GM19395 (cell line): ENCODE data around the gene MIDN.

ENCODE experiments used
- ATAC-seq: cut with Tn5 transposase; IDR thresholded peaks from one replicate; pipeline ENCODE4 v1.9.1; 2021; ENCODE audit warnings: mild to moderate bottlenecking, moderate library complexity; ENCODE audit not compliant: unreplicated experiment

Gene MIDN

DNA sequence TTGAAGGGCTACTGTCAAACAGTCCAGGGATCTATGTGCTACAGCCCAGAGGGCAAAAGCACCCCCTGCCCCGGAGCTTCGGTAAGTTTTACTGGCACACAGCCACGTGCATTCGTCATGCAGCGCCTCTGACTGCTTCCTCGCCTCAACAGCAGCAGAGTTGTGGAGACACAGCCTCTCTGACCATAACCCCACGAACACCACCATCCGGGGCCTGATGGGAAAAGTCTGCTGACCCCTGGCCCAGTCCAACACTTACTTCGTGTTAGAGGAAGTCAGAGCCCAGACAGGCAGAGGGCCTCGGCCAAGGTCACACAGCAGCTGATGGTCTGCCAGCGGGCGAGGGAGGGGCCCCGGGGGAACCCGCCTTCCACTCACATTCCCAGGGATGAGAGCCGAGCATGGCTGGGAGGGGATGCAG, 15.7 kb upstream of the MIDN start:
- no peak for ATAC-seq

DNA sequence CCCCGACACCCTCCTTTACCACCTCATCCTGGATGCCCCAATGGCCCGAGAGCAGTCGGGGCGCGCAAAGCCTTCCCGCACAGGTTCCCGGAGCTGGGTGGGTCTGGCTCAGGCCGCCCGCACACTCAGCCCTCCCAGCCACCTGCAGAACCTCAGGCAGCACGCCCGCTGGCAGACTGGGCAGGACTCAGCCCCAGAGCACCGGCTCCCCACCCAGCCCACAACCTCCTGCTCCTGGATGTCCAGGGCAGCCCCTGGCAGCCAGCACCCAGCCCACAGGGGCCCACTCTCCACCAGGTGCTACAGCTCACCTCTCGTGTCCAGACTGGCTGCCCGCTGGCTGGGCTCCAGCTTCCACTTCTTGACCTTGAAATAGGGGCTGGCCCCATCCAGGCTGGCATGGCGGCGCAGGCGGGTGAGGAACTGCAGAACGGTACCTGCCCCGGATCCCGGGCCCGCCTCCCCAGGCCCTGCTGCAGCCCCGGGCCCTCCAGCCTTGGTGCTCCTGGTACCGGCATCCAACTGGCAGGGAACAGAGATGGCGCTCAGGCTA, 15.2 kb upstream of the MIDN start:
- ATAC-seq: no peak

DNA sequence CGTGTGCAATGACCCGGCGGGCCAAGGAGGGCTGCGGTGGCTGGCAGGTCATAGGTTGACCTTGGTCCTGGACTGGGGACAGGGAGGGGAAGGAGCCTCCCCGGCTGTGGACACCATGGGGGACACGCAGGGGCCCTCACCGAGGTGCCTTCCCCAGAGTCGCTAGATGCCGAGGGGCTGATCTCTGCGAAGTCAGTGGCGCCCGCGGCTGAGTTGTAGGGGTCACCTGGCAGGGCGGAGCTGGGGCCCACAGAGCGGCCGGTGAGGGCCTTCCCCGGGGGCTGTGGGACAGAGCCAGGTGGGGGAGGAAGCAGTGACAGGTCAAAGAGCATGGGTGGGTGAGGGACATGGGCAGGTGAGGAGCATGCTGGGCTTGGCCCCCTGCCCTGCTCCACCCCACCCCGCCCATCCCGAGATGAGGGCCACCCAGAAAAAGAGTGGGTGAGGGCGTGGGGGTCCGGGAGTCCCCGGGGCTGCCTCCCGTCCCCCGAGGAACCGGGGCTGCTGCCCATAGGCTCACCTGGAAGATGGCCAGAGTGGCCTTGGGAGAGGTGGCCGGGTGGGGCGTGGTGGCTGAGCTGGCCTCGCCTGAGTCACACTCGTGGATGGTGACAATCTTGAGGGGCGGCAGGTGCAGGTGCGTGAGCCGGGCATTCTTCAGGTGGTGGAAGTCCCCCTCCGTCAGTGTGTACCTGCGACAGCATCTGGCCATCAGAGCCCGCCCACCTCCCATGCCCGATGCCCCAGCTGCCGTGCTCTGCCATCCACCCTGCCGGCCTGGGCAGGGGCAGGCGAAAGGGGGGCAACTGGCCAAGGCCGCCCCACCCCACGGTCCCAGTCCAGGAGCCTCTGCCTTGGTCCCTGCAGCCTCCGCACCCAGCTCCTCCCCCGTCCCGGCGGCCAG, 14.1 kb upstream of the MIDN start:
- no peak for ATAC-seq

DNA sequence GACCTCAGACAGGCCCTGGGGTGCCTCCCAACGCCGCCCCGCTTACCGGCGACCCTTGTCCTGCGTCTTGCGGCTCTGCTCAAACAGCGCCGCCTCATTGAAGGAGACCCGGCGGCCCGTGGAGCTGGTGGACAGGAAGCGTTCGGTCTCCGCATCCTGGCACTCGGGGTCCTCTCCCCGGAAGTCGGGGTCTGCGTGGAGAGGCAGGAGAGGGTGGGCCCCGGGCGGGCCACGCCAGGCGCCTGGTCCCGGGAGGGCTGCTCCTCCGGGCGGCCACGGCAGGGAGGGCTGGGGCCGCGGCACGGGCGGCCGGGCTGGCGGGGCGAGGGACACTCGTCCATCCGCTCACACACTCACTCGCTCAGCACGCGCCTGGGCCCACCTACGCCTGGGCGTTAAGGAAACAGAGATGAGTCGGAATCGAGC, 13.4 kb upstream of the MIDN start:
- no peak for ATAC-seq

DNA sequence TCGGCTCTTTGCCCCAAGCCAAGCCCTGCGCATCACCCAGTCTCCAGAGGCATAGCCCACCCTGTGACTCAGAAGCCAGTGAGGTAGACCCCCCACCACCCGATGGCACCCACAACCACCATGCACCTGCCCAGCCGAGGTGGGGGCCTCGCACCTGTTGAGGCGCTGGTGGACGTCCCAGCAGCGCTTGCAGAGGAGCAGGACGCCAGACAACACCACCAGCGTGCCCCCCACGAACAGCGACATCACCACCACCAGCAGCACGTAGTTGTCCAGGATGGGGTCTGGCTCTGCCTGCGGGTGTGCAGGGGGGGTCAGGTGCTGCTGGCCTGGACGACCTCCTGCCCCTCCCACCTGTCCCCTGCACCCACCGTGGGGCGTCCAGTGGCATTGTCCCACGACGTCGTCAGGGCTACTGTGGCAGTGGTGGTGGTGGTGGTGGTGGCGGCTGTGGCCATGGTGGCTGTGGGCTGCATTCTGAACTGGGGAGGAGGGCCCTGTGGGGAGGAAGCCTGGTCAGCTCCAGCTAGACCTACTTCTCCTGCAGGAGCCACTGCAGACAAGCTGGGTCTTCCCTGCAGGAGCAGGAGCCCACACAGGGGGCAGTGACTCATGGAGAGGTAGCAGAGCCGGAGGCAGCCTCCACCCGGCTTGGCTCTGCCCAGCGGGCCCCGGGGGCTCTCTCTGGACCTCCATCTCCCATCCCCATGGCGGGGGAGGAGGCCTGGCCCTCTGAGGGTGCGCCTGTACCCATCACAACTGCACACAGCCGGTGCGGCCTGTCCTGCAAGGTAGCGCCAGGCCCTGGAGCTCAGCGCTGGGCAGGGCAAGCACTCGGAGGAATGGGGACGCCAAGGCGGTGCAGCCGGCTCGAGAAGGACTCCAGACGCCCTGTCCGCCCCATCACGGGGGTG, 12.5 kb upstream of the MIDN start:
- ATAC-seq: no peak

DNA sequence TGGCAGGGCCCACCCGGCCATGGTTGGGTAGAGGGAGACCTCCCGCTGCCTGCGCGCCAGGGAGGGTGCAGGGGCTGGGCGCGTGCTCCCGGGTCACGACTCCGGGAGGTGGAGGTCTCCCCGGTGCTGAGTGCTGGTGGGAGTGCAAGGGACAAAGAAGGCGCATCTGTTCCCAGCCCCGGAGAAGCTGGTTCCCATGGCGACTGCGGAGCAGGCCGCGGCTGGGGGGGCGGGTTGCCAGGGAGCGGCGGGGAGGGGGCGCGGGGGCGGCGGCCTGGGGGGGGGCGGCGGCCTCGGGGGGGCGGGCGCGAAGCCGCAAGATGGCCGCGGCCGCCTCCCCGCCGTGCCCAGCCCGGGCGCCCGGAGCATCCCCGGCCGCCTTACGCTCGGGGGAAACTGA, 11.8 kb upstream of the MIDN start:
- ATAC-seq: no peak

DNA sequence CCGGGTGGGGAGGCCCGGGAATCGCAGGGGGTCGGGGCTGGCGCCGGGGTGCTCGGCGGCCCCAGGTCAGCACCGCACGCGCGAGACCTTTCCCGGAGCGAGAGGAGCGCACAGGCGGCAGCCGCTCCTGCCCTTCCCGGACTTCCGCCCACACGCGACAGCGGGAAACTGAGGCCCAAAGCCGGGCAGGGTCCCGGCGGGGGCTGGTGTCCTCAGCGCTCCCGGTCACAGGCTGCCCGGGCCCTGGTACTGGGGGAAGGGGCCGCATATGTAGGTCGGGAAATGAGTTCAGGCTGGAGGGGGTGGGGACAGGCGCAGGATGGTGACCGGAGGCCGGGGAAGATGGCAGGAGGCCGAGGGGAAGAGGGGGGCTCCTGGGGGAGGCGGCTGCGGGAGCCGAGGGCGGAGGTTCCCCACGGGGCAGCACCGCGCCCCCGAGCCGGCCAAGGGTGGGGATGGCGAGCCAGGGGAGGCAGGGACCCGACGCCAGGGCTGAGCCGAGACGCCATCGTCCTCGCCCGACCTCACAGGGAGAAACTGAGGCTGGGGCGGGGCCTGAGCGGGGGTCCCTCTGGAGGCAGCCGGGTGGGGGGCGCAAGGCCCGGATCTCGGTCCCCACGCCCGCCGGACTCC, 11.2 kb upstream of the MIDN start:
- no peak for ATAC-seq

DNA sequence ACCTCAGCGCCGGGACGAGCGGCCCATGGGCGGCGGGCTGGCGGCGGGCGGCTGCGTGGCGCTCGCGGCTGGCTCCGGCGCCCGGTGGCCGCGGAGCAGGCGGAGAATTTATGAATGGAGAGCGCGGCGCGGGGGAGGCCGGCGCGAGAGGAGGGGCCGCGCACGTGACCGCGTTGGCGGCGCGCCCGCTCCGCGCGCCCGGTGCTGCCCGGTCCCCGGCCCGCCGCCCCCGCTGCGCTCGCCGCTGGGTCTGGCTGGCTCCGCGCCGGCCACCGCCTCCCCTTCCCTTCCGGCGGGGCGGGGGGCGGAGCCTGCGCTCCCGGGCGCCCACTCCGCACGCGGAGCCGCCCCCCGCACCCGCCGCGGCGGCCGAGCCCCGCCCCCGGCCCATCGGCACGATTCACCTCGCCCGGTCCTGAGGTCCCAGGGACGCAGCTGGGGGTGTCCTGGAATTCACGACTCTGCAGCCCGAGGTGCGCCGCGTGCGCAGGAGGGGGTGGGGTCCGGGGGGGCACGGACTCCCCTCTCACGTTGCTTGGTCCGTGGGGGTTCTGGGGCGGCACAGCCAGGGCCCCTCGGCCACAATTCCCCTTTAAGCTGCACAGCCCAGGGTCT, 10.5 kb upstream of the MIDN start, which contains the start of gene CBARP:
Gene CBARP (minus strand): TSS at position 252 of the 615 bp plus-strand sequence. CDS start 1,905 bp downstream, outside the sequence.
- no peak for ATAC-seq

DNA sequence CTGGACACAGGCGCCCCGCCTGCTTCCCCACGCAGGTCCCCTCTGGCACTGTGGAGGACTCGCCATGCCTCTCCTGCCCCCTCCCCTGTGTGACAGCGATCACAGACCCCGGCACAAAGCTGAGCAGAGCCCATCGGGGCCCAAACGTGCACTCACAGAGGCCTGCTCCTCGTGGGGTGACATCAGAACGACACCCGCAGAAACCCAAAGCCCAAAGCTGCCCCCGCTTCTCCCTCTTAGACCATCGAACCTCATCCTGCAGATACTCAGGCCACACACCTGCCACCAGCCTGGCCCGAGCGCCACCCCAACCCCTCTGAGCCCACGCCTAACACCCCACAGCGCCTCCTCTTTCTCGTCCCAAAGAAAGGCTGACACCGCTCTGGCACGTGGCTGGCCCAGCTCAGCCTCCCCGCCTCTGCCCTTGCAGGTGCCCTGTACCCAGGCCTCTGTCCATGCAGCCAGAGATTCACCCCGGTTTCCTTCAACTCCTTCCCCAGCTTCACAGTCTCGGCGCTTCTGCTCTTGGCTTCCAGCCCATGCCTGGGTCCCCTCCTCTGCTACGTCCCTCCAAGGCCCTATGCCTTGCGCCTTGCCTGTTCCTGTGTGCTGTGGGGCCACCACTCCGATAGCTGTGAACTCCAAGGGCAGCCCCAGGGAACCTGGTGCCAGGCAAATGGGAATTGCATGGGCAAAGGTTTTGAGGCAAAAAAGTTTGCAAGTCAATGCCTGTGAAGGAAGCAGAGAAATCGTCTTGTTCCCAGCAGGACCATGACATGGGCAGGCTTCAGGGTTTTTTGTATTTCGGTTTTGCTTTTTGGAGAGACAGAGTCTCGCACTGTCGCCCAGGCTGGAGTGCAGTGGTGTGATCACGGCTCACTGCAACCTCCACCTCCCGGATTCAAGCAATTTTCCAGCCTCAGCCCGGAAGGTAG, 9.7 kb upstream of the MIDN start:
- ATAC-seq: no peak

DNA sequence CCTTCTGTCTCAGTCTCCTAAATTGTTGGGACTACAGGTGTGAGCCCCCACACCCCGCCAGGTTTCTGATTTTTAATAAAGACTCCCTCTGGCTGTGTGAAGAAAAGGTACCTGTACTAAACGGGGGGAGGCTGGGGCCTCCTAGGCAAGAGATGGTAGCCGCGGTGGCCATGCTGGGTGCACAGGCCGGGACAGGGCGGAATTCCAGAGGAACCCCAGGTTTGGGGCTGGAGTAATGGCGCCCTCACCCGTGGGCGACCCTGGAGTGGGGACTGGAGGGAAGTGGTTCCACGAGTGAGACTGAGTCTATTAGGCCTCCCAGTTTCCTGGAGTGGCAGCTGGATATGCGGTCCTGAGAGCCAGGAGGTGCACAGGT, 9.0 kb upstream of the MIDN start:
- ATAC-seq: no peak

DNA sequence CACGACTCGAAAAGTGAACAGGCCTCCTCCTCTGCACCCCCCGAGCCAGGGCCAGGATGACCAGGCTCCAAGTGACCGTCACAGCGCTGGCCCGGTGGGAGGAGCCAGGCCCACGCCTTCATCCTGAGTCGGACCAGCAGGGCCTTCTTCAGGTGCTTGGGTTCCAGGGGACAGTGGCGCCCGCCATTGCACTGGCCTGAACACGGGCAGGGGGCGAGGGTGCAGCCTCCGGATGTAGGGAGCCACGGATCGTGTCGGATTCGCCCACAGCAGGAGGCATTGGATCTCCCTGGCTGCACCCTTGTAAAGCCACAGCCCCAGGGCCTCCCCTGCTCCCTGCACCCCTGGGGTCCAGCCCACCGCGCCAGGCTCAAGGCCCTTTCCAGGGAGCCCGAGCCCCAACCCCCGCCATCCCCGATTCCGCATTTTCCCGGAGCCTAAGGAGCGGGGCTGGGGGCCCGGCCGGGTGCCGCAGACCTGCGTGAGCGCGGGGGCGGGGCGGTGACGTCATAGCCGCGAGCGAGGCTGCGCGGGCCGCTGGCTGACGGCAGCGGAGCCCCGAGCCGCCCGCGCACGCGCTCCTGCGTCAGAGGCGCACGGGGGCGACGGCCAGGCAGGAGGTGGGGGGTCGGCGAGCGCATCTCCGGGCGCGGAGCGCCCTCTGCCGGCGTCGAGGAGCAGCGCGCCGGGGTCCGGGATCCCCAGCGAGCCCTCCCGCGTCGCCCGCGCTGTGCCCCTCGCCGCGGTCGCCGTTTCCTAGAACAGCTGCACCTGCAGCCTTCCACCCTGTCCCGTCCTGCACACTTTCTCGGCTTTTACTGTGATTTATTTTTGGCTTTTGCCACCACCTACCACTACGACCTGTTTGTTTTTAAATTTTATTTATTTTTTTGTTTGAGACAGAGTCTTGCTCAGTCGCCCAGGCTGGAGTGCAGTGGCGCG, 8.3 kb upstream of the MIDN start:
- no peak for ATAC-seq

DNA sequence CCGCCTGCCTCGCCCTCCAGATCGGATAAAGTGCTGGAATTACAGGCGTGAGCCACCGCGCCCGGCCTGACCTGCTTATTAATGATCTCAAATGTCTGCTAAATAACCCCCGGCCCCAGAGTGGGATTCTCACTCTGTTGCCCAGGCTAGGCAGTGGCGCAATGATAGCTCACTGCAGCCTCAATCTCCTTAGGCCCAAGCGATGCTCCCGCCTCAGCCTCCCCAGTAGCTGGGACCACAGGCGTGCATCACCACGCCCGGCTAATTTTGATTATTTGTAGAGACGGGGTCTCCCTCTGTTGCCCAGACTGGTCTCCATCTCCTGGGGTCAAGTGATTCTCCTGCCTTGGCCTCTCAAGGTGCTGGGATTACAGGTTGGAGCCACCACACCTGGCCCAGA, 7.5 kb upstream of the MIDN start:
- ATAC-seq: no peak

DNA sequence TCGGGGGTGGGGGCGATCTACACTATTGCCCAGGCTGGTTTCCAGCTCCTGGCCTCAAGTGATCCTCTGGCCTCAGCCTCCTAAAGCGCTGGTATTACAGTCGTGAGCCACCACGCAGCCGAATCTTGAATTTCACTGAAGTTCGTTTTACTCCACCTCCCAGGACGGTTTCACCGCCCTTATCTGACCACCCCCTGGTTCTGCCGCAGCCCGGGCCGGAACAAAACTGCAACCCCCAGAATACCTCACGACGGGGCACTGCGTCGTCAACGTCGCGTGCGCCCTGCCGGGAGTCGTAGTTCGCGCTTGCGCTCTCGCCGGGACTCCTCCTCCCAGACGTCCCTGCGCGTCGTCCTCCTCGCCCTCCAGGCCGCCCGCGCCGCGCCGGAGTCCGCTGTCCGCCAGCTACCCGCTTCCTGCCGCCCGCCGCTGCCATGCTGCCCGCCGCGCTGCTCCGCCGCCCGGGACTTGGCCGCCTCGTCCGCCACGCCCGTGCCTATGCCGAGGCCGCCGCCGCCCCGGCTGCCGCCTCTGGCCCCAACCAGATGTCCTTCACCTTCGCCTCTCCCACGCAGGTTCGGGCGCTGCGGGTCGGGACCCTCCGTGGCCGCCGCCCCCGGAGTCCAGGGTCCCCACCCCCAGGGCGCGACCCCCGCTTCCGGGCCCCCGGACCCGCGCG, 6.8 kb upstream of the MIDN start, which contains the start of gene ATP5F1D:
Gene ATP5F1D (plus strand): TSS at position 335 of the 679 bp plus-strand sequence. CDS start 100 bp downstream, at position 435.
- ATAC-seq: peak; percentile 53

DNA sequence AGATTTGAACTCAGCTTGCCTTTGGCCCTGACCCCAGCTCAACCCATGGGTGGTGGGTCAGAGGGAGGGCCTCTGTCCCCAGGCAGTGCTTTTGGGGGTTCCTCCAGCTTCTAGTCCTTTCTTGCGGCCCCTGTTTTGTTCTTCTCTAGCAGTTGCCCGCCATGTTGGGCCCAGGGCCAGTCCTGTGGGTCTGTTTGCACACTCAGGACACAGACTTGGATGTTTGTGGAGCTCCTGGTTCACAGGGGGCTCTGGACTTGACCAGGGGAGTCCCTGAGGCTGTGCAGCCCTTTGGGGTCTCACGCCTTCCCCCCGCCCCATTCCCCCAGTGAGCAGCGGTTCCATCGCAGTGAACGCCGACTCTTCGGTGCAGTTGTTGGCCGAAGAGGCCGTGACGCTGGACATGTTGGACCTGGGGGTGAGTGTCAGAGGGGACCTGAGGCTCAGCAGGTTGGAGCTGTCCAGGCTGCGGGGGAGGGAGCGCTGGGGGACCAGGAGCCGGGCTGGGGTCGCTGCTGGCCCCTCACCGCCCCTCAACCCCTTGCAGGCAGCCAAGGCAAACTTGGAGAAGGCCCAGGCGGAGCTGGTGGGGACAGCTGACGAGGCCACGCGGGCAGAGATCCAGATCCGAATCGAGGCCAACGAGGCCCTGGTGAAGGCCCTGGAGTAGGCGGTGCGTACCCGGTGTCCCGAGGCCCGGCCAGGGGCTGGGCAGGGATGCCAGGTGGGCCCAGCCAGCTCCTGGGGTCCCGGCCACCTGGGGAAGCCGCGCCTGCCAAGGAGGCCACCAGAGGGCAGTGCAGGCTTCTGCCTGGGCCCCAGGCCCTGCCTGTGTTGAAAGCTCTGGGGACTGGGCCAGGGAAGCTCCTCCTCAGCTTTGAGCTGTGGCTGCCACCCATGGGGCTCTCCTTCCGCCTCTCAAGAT, 4.4 kb upstream of the MIDN start:
- ATAC-seq: no peak

DNA sequence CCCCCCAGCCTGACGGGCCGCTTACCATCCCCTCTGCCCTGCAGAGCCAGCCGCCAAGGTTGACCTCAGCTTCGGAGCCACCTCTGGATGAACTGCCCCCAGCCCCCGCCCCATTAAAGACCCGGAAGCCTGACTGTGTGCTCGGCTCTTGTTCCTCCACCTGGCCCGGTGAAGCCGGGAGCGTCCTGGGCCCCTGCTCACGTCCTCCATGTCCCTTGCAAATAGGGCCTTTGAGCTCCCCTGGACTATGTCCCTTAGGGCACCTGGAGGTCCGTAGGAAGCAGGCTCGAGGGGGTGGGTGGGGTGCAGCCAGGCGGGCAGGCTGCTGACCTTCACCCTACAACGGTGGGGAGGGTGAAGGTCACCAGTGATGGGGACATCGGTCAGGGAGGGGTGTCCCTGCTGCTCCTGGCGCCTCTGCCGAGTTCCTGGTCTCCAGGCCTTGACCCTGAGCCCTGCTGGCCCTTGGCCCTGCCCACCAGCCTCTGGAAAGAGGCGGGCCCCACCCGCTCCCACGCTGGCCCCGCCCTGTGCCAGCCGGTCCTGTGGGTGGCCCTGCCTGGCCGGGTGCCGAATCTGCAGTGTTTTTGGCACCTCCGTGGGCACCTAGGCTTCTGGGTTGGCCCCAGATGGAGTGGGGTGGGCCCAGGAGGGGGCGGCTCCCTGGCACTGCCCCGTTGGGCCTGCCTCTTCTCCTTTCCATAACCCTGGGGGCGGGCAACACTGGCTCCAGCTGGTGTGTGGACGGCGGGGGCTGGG, 3.5 kb upstream of the MIDN start:
- no peak for ATAC-seq
